ENCODE results near the gene SUPT20HL1. TPM values are rescaled to one million over a fixed set of nuclear protein-coding genes. Genes with fewer than 3 reads are reported as not detected.

Gene SUPT20HL1
- total RNA-seq, 1 experiment from 2014 or later = not detected

GRCh38 chrX:24332878-24333277 is 27.6 kb upstream of the SUPT20HL1 start:
- H3K36me3 Mint-ChIP-seq (ENCODE audit: insufficient read depth, unreplicated experiment) = no peaks in the 10 kb centered on the region
- no peak for TF ChIP-seq CTCF (IDR thresholded peaks at IDR 0.05; ENCODE audit: unreplicated experiment)
- H3K9me3 Mint-ChIP-seq (ENCODE audit: low read depth, unreplicated experiment) = peaks cover 4% of the 10 kb centered on the region
- no peak overlapping the region for H3K4me3 Mint-ChIP-seq (ENCODE audit: low read depth, unreplicated experiment)
- DNase-seq = no peak
- peaks cover 21% of the 10 kb centered on the region for H3K27me3 Mint-ChIP-seq (ENCODE audit: unreplicated experiment)
- H3K27ac Mint-ChIP-seq (ENCODE audit: unreplicated experiment) = no peak overlapping the region
- intact Hi-C loops (cut with micrococcal nuclease; ENCODE audit: unreplicated experiment) = no loop called here
- CTCF ChIA-PET = no interaction called here
- H3K4me1 Mint-ChIP-seq (ENCODE audit: low read depth, unreplicated experiment) = no peaks in the 10 kb centered on the region
- BruUV-seq (replicated peaks) = no TSS peak

- H3K36me3 Mint-ChIP-seq (ENCODE audit: insufficient read depth, unreplicated experiment) = no peaks in the 10 kb centered on the region
- BruUV-seq (replicated peaks) = no TSS peak
- CTCF ChIA-PET = no interaction called here
- no peak for DNase-seq
- no peaks in the 10 kb centered on the region for H3K4me1 Mint-ChIP-seq (ENCODE audit: low read depth, unreplicated experiment)
- intact Hi-C loops (cut with micrococcal nuclease; ENCODE audit: unreplicated experiment) = no loop called here
- no peak for TF ChIP-seq CTCF (IDR thresholded peaks at IDR 0.05; ENCODE audit: unreplicated experiment)
- peaks cover 4% of the 10 kb centered on the region for H3K9me3 Mint-ChIP-seq (ENCODE audit: low read depth, unreplicated experiment)
- no peak overlapping the region for H3K27ac Mint-ChIP-seq (ENCODE audit: unreplicated experiment)
- H3K27me3 Mint-ChIP-seq (ENCODE audit: unreplicated experiment) = peaks cover 21% of the 10 kb centered on the region
- H3K4me3 Mint-ChIP-seq (ENCODE audit: low read depth, unreplicated experiment) = no peak overlapping the region
Measured at GRCh38 chrX:24333371-24333770, 27.1 kb upstream of the SUPT20HL1 start.

- H3K27ac Mint-ChIP-seq (ENCODE audit: unreplicated experiment) = no peak overlapping the region
- CTCF ChIA-PET = no interaction called here
- intact Hi-C loops (cut with micrococcal nuclease; ENCODE audit: unreplicated experiment) = no loop called here
- H3K4me1 Mint-ChIP-seq (ENCODE audit: low read depth, unreplicated experiment) = no peaks in the 10 kb centered on the region
- no peak for TF ChIP-seq CTCF (IDR thresholded peaks at IDR 0.05; ENCODE audit: unreplicated experiment)
- peaks cover 18% of the 10 kb centered on the region for H3K27me3 Mint-ChIP-seq (ENCODE audit: unreplicated experiment)
- no peak for DNase-seq
- peaks cover 4% of the 10 kb centered on the region for H3K9me3 Mint-ChIP-seq (ENCODE audit: low read depth, unreplicated experiment)
- BruUV-seq (replicated peaks) = no TSS peak
- no peaks in the 10 kb centered on the region for H3K36me3 Mint-ChIP-seq (ENCODE audit: insufficient read depth, unreplicated experiment)
- no peak overlapping the region for H3K4me3 Mint-ChIP-seq (ENCODE audit: low read depth, unreplicated experiment)
Measured at GRCh38 chrX:24334461-24334860, 26.0 kb upstream of the SUPT20HL1 start.

GRCh38 chrX:24335871-24336270 is 24.6 kb upstream of the SUPT20HL1 start:
- TF ChIP-seq CTCF (IDR thresholded peaks at IDR 0.05; ENCODE audit: unreplicated experiment) = no peak
- no peak overlapping the region for H3K27ac Mint-ChIP-seq (ENCODE audit: unreplicated experiment)
- CTCF ChIA-PET = no interaction called here
- no TSS peak for BruUV-seq (replicated peaks)
- peaks cover 23% of the 10 kb centered on the region for H3K27me3 Mint-ChIP-seq (ENCODE audit: unreplicated experiment)
- no peak overlapping the region for H3K4me3 Mint-ChIP-seq (ENCODE audit: low read depth, unreplicated experiment)
- no peaks in the 10 kb centered on the region for H3K4me1 Mint-ChIP-seq (ENCODE audit: low read depth, unreplicated experiment)
- no peak for DNase-seq
- peaks cover 4% of the 10 kb centered on the region for H3K9me3 Mint-ChIP-seq (ENCODE audit: low read depth, unreplicated experiment)
- no peaks in the 10 kb centered on the region for H3K36me3 Mint-ChIP-seq (ENCODE audit: insufficient read depth, unreplicated experiment)
- intact Hi-C loops (cut with micrococcal nuclease; ENCODE audit: unreplicated experiment) = no loop called here

GRCh38 chrX:24339911-24340310 is 20.5 kb upstream of the SUPT20HL1 start:
- Mint-ChIP-seq H3K27me3 (ENCODE audit: unreplicated experiment) (peaks cover 51% of the 10 kb centered on the region), H3K36me3 (ENCODE audit: insufficient read depth, unreplicated experiment) (no peaks in the 10 kb centered on the region), H3K4me1 (ENCODE audit: low read depth, unreplicated experiment) (no peaks in the 10 kb centered on the region), H3K4me3 (ENCODE audit: low read depth, unreplicated experiment) (no peak overlapping the region), H3K27ac (ENCODE audit: unreplicated experiment) (no peak overlapping the region), H3K9me3 (ENCODE audit: low read depth, unreplicated experiment) (no peaks in the 10 kb centered on the region)
- no peak for DNase-seq
- BruUV-seq (replicated peaks) = no TSS peak
- intact Hi-C loops (cut with micrococcal nuclease; ENCODE audit: unreplicated experiment) = no loop called here
- no peak for TF ChIP-seq CTCF (IDR thresholded peaks at IDR 0.05; ENCODE audit: unreplicated experiment)
- CTCF ChIA-PET = no interaction called here
